Bronchial epithelial cell (primary cell): ENCODE measurements around the gene SLC44A5. TPM values are rescaled to one million over a fixed set of nuclear protein-coding genes. Genes with fewer than 3 reads are reported as not detected.

ENCODE experiments used
- DNase-seq: peaks from one replicate; pipeline ENCODE4 v3.0.0-alpha.2; 2010; ENCODE audit warnings: low read depth
- FAIRE-seq: peaks from 2 replicates; lab custom pipeline; 2011; peaks lifted over from hg19 to GRCh38; lab: Jason Lieb, UNC
- H3K27me3 ChIP-seq: 2 replicates; pipeline ENCODE4 v1.5.1; 2011; ENCODE audit warnings: low read length; ENCODE audit not compliant: control insufficient read depth, insufficient read depth
- H3K36me3 ChIP-seq: 2 replicates; pipeline ENCODE4 v1.5.1; 2011; ENCODE audit warnings: low read length; ENCODE audit not compliant: control insufficient read depth, insufficient read depth
- H3K4me3 ChIP-seq: 2 replicates; pipeline ENCODE4 v1.5.1; 2011; ENCODE audit warnings: mild to moderate bottlenecking, low read depth, low read length, control low read depth
- total RNA-seq: library from RNA; depleted of rRNA; stranded (reverse); fragments of >200 nt; gene quantifications from 2 replicates; pipeline ENCODE4 v1.2.1, GENCODE V29; 2014
- TF ChIP-seq, protein P1 (sequence below): IDR thresholded peaks from 2 replicates; pipeline ENCODE4 v1.5.1; 2011; ENCODE audit warnings: mild to moderate bottlenecking, moderate library complexity, low read length, control low read depth, inconsistent platforms; ENCODE audit not compliant: insufficient read depth, severe bottlenecking

Gene SLC44A5
- total RNA-seq, 1 donor from 2014 or later, result under 0.01 TPM

DNA sequence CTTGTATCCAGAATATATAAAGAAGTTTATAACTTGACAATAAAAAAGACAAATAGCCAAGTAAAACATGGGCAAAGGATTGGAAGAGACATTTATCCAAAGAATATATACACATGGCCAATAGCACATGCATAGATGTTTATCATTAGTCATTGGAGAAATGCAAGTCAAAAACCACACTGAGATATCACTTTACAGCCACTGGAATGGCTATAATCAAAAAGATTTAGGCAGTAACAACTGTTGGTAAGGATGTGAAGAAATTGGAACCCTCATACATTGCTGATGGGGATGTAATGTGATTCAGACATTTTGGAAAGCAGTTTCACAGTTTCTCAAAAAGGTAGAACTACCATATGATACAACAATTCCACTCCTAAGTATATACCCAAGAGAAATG is 51.1 kb downstream of the SLC44A5 start:
- Histone ChIP-seq H3K36me3 (no peaks in the 10 kb centered on the region), H3K4me3 (no peak overlapping the region), H3K27me3 (no peaks in the 10 kb centered on the region)
- TF ChIP-seq, protein P1, sequence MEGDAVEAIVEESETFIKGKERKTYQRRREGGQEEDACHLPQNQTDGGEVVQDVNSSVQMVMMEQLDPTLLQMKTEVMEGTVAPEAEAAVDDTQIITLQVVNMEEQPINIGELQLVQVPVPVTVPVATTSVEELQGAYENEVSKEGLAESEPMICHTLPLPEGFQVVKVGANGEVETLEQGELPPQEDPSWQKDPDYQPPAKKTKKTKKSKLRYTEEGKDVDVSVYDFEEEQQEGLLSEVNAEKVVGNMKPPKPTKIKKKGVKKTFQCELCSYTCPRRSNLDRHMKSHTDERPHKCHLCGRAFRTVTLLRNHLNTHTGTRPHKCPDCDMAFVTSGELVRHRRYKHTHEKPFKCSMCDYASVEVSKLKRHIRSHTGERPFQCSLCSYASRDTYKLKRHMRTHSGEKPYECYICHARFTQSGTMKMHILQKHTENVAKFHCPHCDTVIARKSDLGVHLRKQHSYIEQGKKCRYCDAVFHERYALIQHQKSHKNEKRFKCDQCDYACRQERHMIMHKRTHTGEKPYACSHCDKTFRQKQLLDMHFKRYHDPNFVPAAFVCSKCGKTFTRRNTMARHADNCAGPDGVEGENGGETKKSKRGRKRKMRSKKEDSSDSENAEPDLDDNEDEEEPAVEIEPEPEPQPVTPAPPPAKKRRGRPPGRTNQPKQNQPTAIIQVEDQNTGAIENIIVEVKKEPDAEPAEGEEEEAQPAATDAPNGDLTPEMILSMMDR, result no peak
- no peak for FAIRE-seq
- no peak for DNase-seq

DNA sequence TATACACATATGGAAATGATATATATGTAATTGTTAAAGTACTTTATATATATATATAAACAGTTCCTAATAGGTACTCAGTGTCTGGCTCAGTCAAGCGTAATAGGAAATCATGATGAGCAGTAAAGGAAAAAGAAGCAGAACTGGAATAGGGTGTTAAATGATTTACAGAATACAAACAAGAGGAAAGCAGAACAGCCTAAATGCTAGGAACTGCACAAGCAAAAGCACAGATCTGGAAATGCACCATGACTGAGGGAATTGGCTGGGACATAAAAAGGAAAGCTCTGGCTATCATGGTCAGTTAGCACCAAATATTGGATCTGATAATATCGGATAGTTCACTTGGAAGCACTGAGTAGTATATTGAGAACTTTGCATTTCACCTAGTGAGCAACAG is 51.8 kb downstream of the SLC44A5 start:
- Histone ChIP-seq H3K27me3 (no peaks in the 10 kb centered on the region), H3K36me3 (no peaks in the 10 kb centered on the region), H3K4me3 (no peak overlapping the region)
- no peak for FAIRE-seq
- no peak for DNase-seq
- TF ChIP-seq, protein P1, result no peak

DNA sequence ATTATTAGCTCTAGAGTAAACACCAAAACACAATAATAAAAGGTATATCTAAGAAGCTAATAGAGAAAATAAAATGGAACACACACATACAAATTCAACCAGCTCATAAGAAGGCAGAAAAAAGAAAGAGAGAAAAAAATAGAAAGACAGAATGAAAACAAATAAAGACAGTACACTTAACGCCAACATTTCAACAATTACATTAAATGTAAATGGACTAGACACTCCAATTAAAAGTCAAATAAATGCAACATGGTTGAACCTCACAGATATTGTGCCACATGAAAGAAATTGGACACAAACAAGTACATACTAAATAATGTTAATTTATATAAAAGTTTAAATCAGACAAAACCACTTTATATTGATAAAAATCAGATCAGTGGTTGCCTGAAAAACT is 56.0 kb downstream of the SLC44A5 start:
- H3K27me3 ChIP-seq, result no peaks in the 10 kb centered on the region
- TF ChIP-seq, protein P1, result no peak
- no peak for FAIRE-seq
- no peak overlapping the region for H3K4me3 ChIP-seq
- H3K36me3 ChIP-seq, result no peaks in the 10 kb centered on the region
- DNase-seq, result no peak

DNA sequence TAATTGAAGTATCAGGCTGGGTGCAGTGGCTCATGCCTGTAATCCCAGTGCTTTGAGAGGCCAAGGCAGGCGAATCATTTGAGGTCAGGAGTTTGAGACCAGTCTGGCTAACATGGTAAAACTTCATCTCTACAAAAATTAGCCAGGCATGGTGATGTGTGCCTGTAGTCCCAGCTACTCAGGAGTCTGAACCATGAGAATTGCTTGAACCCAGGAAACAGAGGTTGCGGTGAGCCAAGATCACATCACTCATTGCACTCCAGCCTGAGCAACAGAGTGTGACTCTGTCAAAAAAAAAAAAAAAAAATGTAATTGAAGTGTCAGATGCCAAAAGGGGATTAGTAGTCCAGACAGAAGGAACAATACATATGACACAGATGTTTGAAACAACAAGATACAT is 56.7 kb downstream of the SLC44A5 start:
- H3K4me3 ChIP-seq, result no peak overlapping the region
- no peaks in the 10 kb centered on the region for H3K36me3 ChIP-seq
- DNase-seq (no peak), FAIRE-seq (no peak)
- TF ChIP-seq, protein P1, result no peak
- H3K27me3 ChIP-seq, result no peaks in the 10 kb centered on the region

DNA sequence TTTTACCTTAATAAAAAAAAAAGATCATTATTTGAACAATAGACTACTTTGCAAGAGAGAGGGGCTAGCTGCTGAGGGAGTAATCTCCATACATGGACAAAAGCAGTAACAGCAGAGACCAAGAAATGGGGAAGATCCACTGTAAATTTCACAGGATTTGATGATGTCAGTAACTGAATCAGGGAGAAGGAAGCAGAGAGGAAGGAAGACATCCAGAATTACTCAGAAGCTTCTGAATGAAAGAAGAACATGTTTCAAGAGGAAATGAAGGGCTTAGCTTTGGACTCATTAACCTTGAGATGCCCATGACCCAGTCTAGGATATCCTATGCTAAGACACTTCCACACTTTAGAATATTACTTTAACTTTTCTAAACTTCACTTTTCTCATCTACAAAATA is 60.4 kb downstream of the SLC44A5 start:
- no peak for FAIRE-seq
- no peak for DNase-seq
- Histone ChIP-seq H3K36me3 (no peaks in the 10 kb centered on the region), H3K4me3 (no peak overlapping the region), H3K27me3 (no peaks in the 10 kb centered on the region)
- TF ChIP-seq, protein P1, result no peak

DNA sequence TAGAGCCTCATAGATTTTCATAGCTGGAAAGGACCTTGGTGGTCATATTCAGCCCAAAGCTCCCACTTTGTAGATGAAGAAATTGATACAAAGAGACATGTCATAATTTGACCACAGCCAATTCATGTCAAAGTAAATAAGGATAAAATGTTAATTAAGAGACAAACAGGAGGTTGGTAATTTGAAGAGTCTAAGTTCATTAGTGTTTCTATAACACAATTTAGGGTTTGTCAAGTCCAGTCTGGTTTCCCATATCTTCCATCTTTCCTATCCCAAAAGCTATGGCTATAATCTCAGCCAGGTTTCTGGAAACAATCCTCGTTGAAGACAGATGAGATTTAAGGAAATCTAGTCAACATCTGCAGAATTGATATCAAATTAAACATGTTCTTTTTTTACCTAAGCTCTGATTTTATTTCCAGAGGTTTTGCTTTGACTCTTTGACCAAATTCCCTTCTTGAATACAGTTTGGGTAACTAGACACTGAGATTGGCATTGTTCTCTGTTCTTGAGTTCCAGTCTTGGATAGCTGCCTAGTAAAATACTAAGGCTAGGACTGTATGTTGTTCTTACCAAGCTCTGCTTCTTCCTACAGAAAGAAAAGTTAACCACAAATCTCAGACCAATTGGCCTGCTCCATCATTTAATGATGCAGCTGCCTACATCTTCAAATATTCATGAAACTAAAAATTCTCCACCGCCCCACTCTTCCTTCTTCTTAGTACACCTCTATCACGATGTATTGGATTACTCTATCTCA is 62.0 kb downstream of the SLC44A5 start:
- TF ChIP-seq, protein P1, result no peak
- DNase-seq, result no peak
- H3K4me3 ChIP-seq, result no peak overlapping the region
- no peak for FAIRE-seq
- H3K27me3 ChIP-seq, result no peaks in the 10 kb centered on the region
- no peaks in the 10 kb centered on the region for H3K36me3 ChIP-seq
